ENCODE data around the gene CTNNA3.

The CTNNA3 gene

DNA sequence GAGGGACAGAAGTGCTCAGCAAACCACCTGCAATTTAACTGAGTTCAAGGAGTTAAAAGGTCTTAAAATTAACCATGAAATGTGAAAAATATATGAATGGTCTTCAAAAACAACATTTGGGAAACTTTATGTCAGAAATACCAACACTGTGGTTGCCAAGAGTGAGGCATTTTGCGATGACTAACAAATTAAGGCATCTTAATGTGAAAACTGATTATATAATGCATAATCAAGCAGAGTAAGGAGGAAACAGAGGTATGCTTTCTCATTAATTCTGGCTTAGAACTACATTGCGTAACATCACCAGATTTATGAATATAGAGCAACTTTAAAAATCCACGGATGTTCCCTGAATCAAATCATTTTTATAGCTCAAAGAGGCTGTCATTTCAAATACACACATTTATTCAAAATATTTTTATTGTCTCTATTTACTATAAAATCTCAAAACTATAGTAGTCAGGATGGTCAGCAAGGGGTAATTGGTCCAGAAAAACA is 434.6 kb downstream of the CTNNA3 start:
- Histone ChIP-seq H3K9me3 (ENCODE audit: insufficient read depth, low read length) (no peaks in the 10 kb centered on the region), H3F3A (ENCODE audit: insufficient read depth) (no peaks in the 10 kb centered on the region), H2AFZ (ENCODE audit: low read depth, low read length, severe bottlenecking) (no peak overlapping the region), H3K4me3 (ENCODE audit: insufficient read depth, low read length, poor library complexity, severe bottlenecking) (no peak overlapping the region), H3K9me2 (replicated peaks; ENCODE audit: insufficient read depth, low read length) (no peaks in the 10 kb centered on the region), H3K36me3 (ENCODE audit: low read length) (no peaks in the 10 kb centered on the region), H3K79me2 (ENCODE audit: insufficient read depth, low read length) (no peaks in the 10 kb centered on the region), H3K27me3 (ENCODE audit: low read length) (no peaks in the 10 kb centered on the region), H3K4me2 (ENCODE audit: low read depth, low read length, poor library complexity, severe bottlenecking) (no peak overlapping the region), H3K9ac (ENCODE audit: low read length) (no peak overlapping the region), H4K20me1 (ENCODE audit: low read depth, low read length) (no peaks in the 10 kb centered on the region), H3K27ac (ENCODE audit: low read depth, low read length) (no peak overlapping the region)
- no peak for TF ChIP-seq EZH2phosphoT487 (conservative IDR thresholded peaks at IDR 0.05; ENCODE audit: low read length)
- TF ChIP-seq, protein P1, sequence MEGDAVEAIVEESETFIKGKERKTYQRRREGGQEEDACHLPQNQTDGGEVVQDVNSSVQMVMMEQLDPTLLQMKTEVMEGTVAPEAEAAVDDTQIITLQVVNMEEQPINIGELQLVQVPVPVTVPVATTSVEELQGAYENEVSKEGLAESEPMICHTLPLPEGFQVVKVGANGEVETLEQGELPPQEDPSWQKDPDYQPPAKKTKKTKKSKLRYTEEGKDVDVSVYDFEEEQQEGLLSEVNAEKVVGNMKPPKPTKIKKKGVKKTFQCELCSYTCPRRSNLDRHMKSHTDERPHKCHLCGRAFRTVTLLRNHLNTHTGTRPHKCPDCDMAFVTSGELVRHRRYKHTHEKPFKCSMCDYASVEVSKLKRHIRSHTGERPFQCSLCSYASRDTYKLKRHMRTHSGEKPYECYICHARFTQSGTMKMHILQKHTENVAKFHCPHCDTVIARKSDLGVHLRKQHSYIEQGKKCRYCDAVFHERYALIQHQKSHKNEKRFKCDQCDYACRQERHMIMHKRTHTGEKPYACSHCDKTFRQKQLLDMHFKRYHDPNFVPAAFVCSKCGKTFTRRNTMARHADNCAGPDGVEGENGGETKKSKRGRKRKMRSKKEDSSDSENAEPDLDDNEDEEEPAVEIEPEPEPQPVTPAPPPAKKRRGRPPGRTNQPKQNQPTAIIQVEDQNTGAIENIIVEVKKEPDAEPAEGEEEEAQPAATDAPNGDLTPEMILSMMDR (IDR thresholded peaks at IDR 0.05; ENCODE audit: insufficient read depth, low read length, poor library complexity, severe bottlenecking) = no peak

DNA sequence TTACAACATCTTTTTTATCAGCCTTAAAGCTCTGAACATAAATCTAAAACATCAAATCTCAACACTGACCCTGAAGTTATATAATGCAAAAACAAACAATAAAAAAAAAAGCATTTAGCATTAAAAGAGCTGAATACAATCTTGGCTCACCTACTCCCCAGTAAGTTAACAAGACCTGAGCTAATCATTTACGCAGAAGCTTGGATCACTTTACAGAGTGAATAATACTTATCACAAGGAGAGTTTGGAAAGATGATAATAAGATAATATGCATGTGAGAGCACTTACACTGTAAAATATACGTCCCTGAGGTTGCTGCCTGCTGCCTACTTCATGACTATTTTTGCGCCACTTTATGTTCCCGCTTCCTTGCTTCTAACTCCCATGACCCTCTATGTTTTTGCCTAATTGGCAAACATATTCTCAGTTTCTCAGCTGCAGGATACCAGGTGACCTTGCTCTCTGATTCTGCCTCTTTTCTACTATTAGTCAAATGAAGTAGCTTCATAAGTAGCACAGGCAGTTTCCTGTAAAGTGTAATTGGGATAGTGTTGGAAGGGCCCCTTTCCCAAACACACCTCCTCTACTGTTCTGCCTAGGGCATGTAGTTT is 436.6 kb downstream of the CTNNA3 start:
- Histone ChIP-seq H3F3A (ENCODE audit: insufficient read depth) (no peaks in the 10 kb centered on the region), H3K9me2 (replicated peaks; ENCODE audit: insufficient read depth, low read length) (no peaks in the 10 kb centered on the region), H3K9ac (ENCODE audit: low read length) (no peak overlapping the region), H3K36me3 (ENCODE audit: low read length) (no peaks in the 10 kb centered on the region), H3K27me3 (ENCODE audit: low read length) (no peaks in the 10 kb centered on the region), H2AFZ (ENCODE audit: low read depth, low read length, severe bottlenecking) (no peak overlapping the region), H3K79me2 (ENCODE audit: insufficient read depth, low read length) (no peaks in the 10 kb centered on the region), H4K20me1 (ENCODE audit: low read depth, low read length) (no peaks in the 10 kb centered on the region), H3K9me3 (ENCODE audit: insufficient read depth, low read length) (no peaks in the 10 kb centered on the region), H3K27ac (ENCODE audit: low read depth, low read length) (no peak overlapping the region), H3K4me2 (ENCODE audit: low read depth, low read length, poor library complexity, severe bottlenecking) (no peak overlapping the region), H3K4me3 (ENCODE audit: insufficient read depth, low read length, poor library complexity, severe bottlenecking) (no peak overlapping the region)
- TF ChIP-seq, protein P1 (IDR thresholded peaks at IDR 0.05; ENCODE audit: insufficient read depth, low read length, poor library complexity, severe bottlenecking) = no peak
- no peak for TF ChIP-seq EZH2phosphoT487 (conservative IDR thresholded peaks at IDR 0.05; ENCODE audit: low read length)

DNA sequence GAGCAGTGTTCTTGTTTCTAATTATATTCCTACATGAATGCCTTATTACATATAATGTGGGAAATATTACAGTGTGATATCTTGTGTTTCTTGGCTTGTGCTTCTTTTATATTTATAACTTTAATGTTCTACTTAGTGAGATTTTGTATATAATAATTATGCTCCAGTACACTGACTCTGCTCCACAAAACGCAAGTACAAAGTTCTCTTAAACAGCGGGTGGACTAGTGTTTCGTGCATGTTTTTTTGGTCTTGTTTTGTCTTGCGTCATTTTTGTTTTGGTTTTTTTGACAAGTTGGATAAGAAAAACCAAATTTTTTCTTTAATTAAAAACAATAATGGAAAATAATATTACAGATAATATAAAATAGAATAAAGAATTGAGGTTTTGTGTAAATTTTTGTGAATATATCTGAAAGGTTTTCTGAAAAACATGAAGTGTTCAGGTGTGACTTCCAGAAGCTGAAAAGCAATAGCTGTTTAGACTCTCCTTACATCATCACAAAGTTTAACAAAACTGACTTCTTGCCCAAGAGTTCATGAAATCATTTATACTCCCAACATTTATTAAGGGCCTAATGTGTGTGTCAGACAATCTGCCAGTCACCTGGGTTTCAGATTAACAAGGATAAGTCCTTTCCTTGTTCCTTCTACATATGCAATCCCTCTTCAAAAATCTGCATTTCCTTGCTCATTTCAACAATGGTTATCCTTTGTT is 438.4 kb downstream of the CTNNA3 start:
- Histone ChIP-seq H3K27ac (ENCODE audit: low read depth, low read length) (no peak overlapping the region), H2AFZ (ENCODE audit: low read depth, low read length, severe bottlenecking) (no peak overlapping the region), H3K36me3 (ENCODE audit: low read length) (no peaks in the 10 kb centered on the region), H3K4me3 (ENCODE audit: insufficient read depth, low read length, poor library complexity, severe bottlenecking) (no peak overlapping the region), H3K9me3 (ENCODE audit: insufficient read depth, low read length) (no peaks in the 10 kb centered on the region), H3K79me2 (ENCODE audit: insufficient read depth, low read length) (no peaks in the 10 kb centered on the region), H4K20me1 (ENCODE audit: low read depth, low read length) (no peaks in the 10 kb centered on the region), H3K4me2 (ENCODE audit: low read depth, low read length, poor library complexity, severe bottlenecking) (no peak overlapping the region), H3F3A (ENCODE audit: insufficient read depth) (no peaks in the 10 kb centered on the region), H3K9me2 (replicated peaks; ENCODE audit: insufficient read depth, low read length) (no peaks in the 10 kb centered on the region), H3K9ac (ENCODE audit: low read length) (no peak overlapping the region), H3K27me3 (ENCODE audit: low read length) (no peaks in the 10 kb centered on the region)
- TF ChIP-seq, protein P1 (IDR thresholded peaks at IDR 0.05; ENCODE audit: insufficient read depth, low read length, poor library complexity, severe bottlenecking) = no peak
- TF ChIP-seq EZH2phosphoT487 (conservative IDR thresholded peaks at IDR 0.05; ENCODE audit: low read length) = no peak
